Lower leg skin (tissue), 3 donors: Measurements from ENCODE around the gene A2M.

Source experiments
- CTCF ChIP-seq, 3 donors: fragments of 450-650 bp; IDR thresholded peaks; one replicate each; pipeline ENCODE4 v1.5.1; 2016; ENCODE audit warnings: antibody characterized with exemption in 3 of 3, mild to moderate bottlenecking in 3 of 3, moderate library complexity in 2 of 3
- POLR2A ChIP-seq, 2 donors: fragments of 450-650 bp; IDR thresholded peaks; one replicate each; pipeline ENCODE4 v1.6.1; 2016 to 2017; ENCODE audit warnings: antibody characterized with exemption in 2 of 2, mild to moderate bottlenecking in 1 of 2, moderate library complexity in 1 of 2

DNA sequence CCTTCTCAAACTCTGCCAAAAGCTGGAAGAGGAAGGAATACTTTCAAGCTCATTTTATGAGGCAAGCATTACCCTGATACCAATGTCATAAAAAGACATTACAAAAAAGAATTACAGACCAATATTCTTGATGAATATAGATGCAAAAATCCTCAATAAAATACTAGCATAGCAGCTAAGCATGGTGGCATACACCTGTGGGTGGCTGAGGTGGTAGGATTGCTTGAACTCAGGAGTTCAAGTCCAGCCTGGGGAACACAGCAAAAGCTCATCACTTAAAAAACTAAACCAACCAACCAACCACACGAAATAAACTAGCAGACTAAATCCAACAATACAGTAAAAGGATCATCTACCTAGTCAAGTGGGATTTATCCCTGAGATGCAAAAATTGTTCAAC, 29.6 kb downstream of the A2M start:
- TF ChIP-seq CTCF (IDR thresholded peaks at IDR 0.05) = no peak
- no peak for TF ChIP-seq POLR2A (IDR thresholded peaks at IDR 0.05)
